CD4-positive, alpha-beta T cell treated with Interleukin-4 for 1 hour (primary cell): ENCODE results near the gene MYO5C.
"Not testable (repeated sequence)": the region's sequence is repeated elsewhere in the genome, so short reads cannot be mapped to it uniquely, and the experiment has no call there.

Experiments used
- DNase-seq, 2 donors: peaks; one replicate each; pipeline ENCODE4 v3.0.0-alpha.2; 2020 to 2022

The MYO5C gene

GRCh38 chr15:52308446-52309153 lies 13.0 kb upstream of the MYO5C start:
- DNase-seq: no peak

GRCh38 chr15:52307847-52308246 lies 12.2 kb upstream of the MYO5C start:
- DNase-seq: no peak

GRCh38 chr15:52306270-52306669 lies 10.7 kb upstream of the MYO5C start:
- DNase-seq: no peak

GRCh38 chr15:52303093-52303772 lies 7.6 kb upstream of the MYO5C start:
- DNase-seq: no peak

- no peak for DNase-seq
These were observed 5.8 kb upstream of the MYO5C start for GRCh38 chr15:52301265-52301847.

- DNase-seq: no peak
These were observed 653 bp downstream of the MYO5C start for GRCh38 chr15:52294881-52295420.

- no peak for DNase-seq
These were observed 2.7 kb downstream of the MYO5C start for GRCh38 chr15:52292780-52293392.

- DNase-seq: no peak
These were observed 4.4 kb downstream of the MYO5C start for GRCh38 chr15:52291204-52291603.

GRCh38 chr15:52290800-52291199 lies 4.8 kb downstream of the MYO5C start:
- no peak for DNase-seq

GRCh38 chr15:52290329-52290728 lies 5.3 kb downstream of the MYO5C start:
- no peak for DNase-seq

- DNase-seq: no peak
These were observed 5.9 kb downstream of the MYO5C start for GRCh38 chr15:52289629-52290081.

GRCh38 chr15:52288986-52289385 lies 6.6 kb downstream of the MYO5C start:
- DNase-seq: no peak

- DNase-seq: no peak
These were observed 7.3 kb downstream of the MYO5C start for GRCh38 chr15:52288051-52288942.

- no peak for DNase-seq
These were observed 8.5 kb downstream of the MYO5C start for GRCh38 chr15:52287114-52287513.

- not testable (repeated sequence) for DNase-seq
These were observed 9.7 kb downstream of the MYO5C start for GRCh38 chr15:52285941-52286340.

- no peak for DNase-seq
These were observed 11.4 kb downstream of the MYO5C start for GRCh38 chr15:52284164-52284563.

- no peak for DNase-seq
These were observed 12.3 kb downstream of the MYO5C start for GRCh38 chr15:52283281-52283680.

- DNase-seq: no peak
These were observed 13.2 kb downstream of the MYO5C start for GRCh38 chr15:52282418-52282817.

- no peak for DNase-seq
These were observed 14.2 kb downstream of the MYO5C start for GRCh38 chr15:52281085-52282035.

- DNase-seq: no peak
These were observed 15.1 kb downstream of the MYO5C start for GRCh38 chr15:52280326-52281084.
